OCI-LY3 (cell line): Measurements from ENCODE around the gene CPNE4.

Source experiments
- H2AFZ ChIP-seq: fragments of 200-600, 300-600 bp; shearing (Covaris generic); 2 replicates; pipeline ENCODE4 v1.6.0; 2014; ENCODE audit warnings: antibody characterized with exemption, low read depth, low read length
- H3K27ac ChIP-seq: fragments of 200-600, 300-600 bp; sonication (generic); 2 replicates; pipeline ENCODE4 v1.5.1; 2014; ENCODE audit warnings: mild to moderate bottlenecking, low read length, moderate library complexity, mixed read lengths
- H3K27me3 ChIP-seq: fragments of 200-600, 300-600 bp; sonication (generic); 2 replicates; pipeline ENCODE4 v1.6.1; 2014; ENCODE audit warnings: low read depth, low read length, mixed read lengths
- H3K36me3 ChIP-seq: fragments of 200-600, 300-600 bp; sonication (generic); replicated peaks from 2 replicates; pipeline ENCODE3; 2014; ENCODE audit warnings: low read depth, low read length, mixed read lengths
- H3K4me1 ChIP-seq: fragments of 300-600, 200-600 bp; sonication (generic); 2 replicates; pipeline ENCODE4 v1.6.1; 2014; ENCODE audit warnings: low read length, mixed read lengths
- H3K4me2 ChIP-seq: fragments of 200-600, 300-600 bp; sonication (generic); 2 replicates; pipeline ENCODE4 v1.6.1; 2014; ENCODE audit warnings: low read length, mixed read lengths
- H3K4me3 ChIP-seq: fragments of 300-600, 200-600 bp; sonication (generic); 2 replicates; pipeline ENCODE4 v1.5.1; 2014; ENCODE audit warnings: antibody characterized with exemption, mild to moderate bottlenecking, low read length, moderate library complexity
- H3K79me2 ChIP-seq: fragments of 300-600, 200-600 bp; shearing (Covaris generic); 2 replicates; pipeline ENCODE4 v1.6.1; 2014; ENCODE audit warnings: mild to moderate bottlenecking, low read length, mixed read lengths
- H3K9ac ChIP-seq: fragments of 300-600, 200-600 bp; shearing (Covaris generic); 2 replicates; pipeline ENCODE4 v1.6.0; 2014; ENCODE audit warnings: mild to moderate bottlenecking, low read length, moderate library complexity
- H3K9me3 ChIP-seq: fragments of 200-600, 300-600 bp; shearing (Covaris generic); 2 replicates; pipeline ENCODE4 v1.6.1; 2014; ENCODE audit warnings: low read length, mixed read lengths; ENCODE audit not compliant: insufficient read depth
- H4K20me1 ChIP-seq: fragments of 200-600, 300-600 bp; sonication (generic); 2 replicates; pipeline ENCODE4 v1.6.1; 2016; ENCODE audit warnings: low read length, mixed read lengths; ENCODE audit not compliant: insufficient read depth
- EZH2phosphoT487 ChIP-seq: fragments of 200-600 bp; shearing (Covaris generic); IDR thresholded peaks from 2 replicates; pipeline ENCODE4 v1.6.1; 2018; ENCODE audit warnings: antibody characterized with exemption, mixed run types, low read depth
- TF ChIP-seq, protein P1 (sequence below): fragments of 200-600, 300-600 bp; sonication (generic); IDR thresholded peaks from 2 replicates; pipeline ENCODE4 v1.5.1; 2014; ENCODE audit warnings: antibody characterized with exemption, low read length, low read depth

CPNE4 gene

DNA sequence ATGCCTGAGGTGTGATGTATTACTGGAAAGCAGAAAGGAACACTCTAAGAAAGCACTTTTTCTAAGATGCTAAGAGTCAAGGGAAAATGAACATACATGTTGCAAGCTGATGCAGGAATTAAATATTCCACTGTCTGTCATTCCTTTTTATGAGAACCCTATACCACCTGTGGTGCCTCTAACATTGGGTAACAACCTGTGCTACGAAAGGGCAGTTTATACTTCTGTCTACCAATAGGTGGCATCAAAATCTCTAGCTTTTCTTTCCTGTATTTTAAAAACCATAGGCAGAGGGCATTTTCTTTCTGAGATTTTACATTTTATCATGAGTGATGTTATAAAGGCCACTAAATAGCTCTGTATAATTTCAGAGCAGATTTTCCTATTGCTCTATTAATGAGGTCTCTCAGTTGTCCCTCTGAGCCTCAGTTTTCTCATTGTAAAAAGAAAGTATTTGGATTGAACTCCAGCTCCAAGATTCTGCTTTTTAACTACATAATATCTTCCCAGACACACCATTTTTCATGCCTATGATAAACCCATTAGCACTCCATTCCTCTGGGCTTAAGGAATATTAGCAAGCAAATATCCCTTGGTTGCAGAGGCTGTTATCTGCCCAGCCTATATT is 3.5 kb upstream of the CPNE4 start:
- Histone ChIP-seq H2AFZ (no peak overlapping the region), H3K9me3 (no peaks in the 10 kb centered on the region), H3K27me3 (peaks cover 16% of the 10 kb centered on the region; the same call in 1 of the 2 replicates), H3K4me2 (no peak overlapping the region), H3K4me1 (peaks cover 11% of the 10 kb centered on the region), H3K4me3 (no peak overlapping the region), H3K27ac (no peak overlapping the region), H3K36me3 (no peaks in the 10 kb centered on the region), H4K20me1 (no peaks in the 10 kb centered on the region), H3K9ac (no peak overlapping the region), H3K79me2 (no peaks in the 10 kb centered on the region)
- TF ChIP-seq, protein P1, sequence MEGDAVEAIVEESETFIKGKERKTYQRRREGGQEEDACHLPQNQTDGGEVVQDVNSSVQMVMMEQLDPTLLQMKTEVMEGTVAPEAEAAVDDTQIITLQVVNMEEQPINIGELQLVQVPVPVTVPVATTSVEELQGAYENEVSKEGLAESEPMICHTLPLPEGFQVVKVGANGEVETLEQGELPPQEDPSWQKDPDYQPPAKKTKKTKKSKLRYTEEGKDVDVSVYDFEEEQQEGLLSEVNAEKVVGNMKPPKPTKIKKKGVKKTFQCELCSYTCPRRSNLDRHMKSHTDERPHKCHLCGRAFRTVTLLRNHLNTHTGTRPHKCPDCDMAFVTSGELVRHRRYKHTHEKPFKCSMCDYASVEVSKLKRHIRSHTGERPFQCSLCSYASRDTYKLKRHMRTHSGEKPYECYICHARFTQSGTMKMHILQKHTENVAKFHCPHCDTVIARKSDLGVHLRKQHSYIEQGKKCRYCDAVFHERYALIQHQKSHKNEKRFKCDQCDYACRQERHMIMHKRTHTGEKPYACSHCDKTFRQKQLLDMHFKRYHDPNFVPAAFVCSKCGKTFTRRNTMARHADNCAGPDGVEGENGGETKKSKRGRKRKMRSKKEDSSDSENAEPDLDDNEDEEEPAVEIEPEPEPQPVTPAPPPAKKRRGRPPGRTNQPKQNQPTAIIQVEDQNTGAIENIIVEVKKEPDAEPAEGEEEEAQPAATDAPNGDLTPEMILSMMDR: peak; percentile 74
- no peak for TF ChIP-seq EZH2phosphoT487

- peaks cover 16% of the 10 kb centered on the region; the same call in 1 of the 2 replicates for H3K27me3 ChIP-seq
- no peaks in the 10 kb centered on the region for H4K20me1 ChIP-seq
- H3K36me3 ChIP-seq: no peaks in the 10 kb centered on the region
- no peak overlapping the region for H3K9ac ChIP-seq
- TF ChIP-seq, protein P1: no peak
- TF ChIP-seq EZH2phosphoT487: no peak
- H3K9me3 ChIP-seq: no peaks in the 10 kb centered on the region
- H3K4me3 ChIP-seq: no peak overlapping the region
- no peak overlapping the region for H2AFZ ChIP-seq
- H3K27ac ChIP-seq: no peak overlapping the region
- no peak overlapping the region for H3K4me2 ChIP-seq
- no peaks in the 10 kb centered on the region for H3K79me2 ChIP-seq
- peaks cover 11% of the 10 kb centered on the region for H3K4me1 ChIP-seq
Measured at GRCh38 chr3:132037581-132037980, 2.8 kb upstream of the CPNE4 start.

DNA sequence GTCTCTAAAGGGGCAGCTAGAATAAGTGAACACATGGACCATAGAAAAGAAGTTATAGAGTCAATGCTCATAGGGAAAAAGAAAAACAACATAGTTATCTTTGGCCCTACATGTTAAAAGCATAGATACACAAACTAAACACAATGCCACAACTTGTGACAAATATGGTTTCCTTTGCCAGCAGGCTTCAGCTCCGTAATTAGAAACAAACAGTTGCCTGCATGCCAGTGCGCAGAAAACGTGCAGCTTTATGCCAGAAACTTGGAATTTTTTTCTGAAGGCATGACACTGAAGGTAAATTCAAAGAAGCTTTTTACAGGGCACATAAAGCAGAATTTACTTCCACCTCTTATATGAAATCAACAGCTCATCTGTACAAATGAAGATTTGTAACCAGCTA is 2.2 kb upstream of the CPNE4 start:
- H3K79me2 ChIP-seq: no peaks in the 10 kb centered on the region
- TF ChIP-seq EZH2phosphoT487: no peak
- TF ChIP-seq, protein P1: no peak
- H3K27me3 ChIP-seq: peaks cover 16% of the 10 kb centered on the region; the same call in 1 of the 2 replicates
- peaks cover 11% of the 10 kb centered on the region for H3K4me1 ChIP-seq
- H3K4me3 ChIP-seq: no peak overlapping the region
- H3K27ac ChIP-seq: no peak overlapping the region
- H3K36me3 ChIP-seq: no peaks in the 10 kb centered on the region
- no peak overlapping the region for H3K4me2 ChIP-seq
- H3K9me3 ChIP-seq: no peaks in the 10 kb centered on the region
- no peaks in the 10 kb centered on the region for H4K20me1 ChIP-seq
- H2AFZ ChIP-seq: no peak overlapping the region
- no peak overlapping the region for H3K9ac ChIP-seq

- Histone ChIP-seq H3K27ac (no peak overlapping the region), H4K20me1 (no peaks in the 10 kb centered on the region), H3K4me2 (peak overlapping the region; percentile 92), H3K9me3 (no peaks in the 10 kb centered on the region), H3K27me3 (peaks cover 25% of the 10 kb centered on the region; the same call in 1 of the 2 replicates), H3K79me2 (no peaks in the 10 kb centered on the region), H3K4me3 (peak overlapping the region; percentile 79), H3K36me3 (no peaks in the 10 kb centered on the region), H2AFZ (0 out of 2 replicates have a peak overlapping the region, but pooled peaks have one; percentile 43), H3K9ac (no peak overlapping the region), H3K4me1 (peaks cover 16% of the 10 kb centered on the region)
- TF ChIP-seq EZH2phosphoT487: no peak
- TF ChIP-seq, protein P1: no peak
Measured at GRCh38 chr3:132034097-132034485, 723 bp downstream of the CPNE4 start.
